Measurements from ENCODE around the gene KLHL40. TPM values are rescaled to one million over a fixed set of nuclear protein-coding genes. Genes with fewer than 3 reads are reported as not detected.

Gene KLHL40
- total and polyA plus RNA-seq, 2 experiments from 2014 or later = not detected

DNA sequence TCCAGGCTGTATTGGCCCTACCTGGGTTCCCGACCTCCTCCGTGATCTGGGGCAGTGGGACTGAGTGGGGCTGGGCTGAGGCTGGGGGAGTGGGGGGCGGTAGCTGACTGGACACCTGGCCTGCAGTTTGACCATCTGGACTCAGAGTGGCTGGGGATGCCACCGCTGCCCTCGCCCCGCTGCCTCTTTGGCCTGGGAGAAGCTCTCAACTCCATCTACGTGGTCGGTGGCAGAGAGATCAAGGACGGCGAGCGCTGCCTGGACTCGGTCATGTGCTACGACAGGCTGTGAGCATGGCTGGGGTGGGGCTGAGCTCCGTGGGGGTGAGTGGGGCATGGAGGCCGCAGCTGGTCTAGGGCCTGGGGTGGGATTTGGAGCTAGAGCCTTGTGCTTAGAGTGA, 2.7 kb downstream of the KLHL40 start:
- Histone ChIP-seq H3K27ac (no peak overlapping the region), H3K36me3 (replicated peaks; ENCODE audit: insufficient read depth, low read depth) (no peaks in the 10 kb centered on the region), H3K9me3 (ENCODE audit: low read depth) (no peaks in the 10 kb centered on the region), H3K4me2 (no peak overlapping the region), H3K9me2 (replicated peaks; ENCODE audit: insufficient read depth) (no peaks in the 10 kb centered on the region), H2AFZ (no peak overlapping the region), H3K4me3 (no peak overlapping the region), H4K20me1 (ENCODE audit: insufficient read depth, poor library complexity, severe bottlenecking) (no peaks in the 10 kb centered on the region), H3K27me3 (no peaks in the 10 kb centered on the region), H3K4me1 (ENCODE audit: insufficient read depth) (peaks cover 5% of the 10 kb centered on the region), H3K79me2 (no peaks in the 10 kb centered on the region)
- TF ChIP-seq EZH2phosphoT487 (IDR thresholded peaks at IDR 0.05; ENCODE audit: low read depth, severe bottlenecking, unreplicated experiment) (no peak), EZH2 (IDR thresholded peaks at IDR 0.05; ENCODE audit: borderline replicate concordance) (no peak), CTCF (IDR thresholded peaks at IDR 0.05; ENCODE audit: poor library complexity) (no peak)
- DNase-seq (ENCODE audit: low spot score) = no peak
- WGBS (ENCODE audit: low lambda C conversion rate, missing lambda C conversion rate) = 91% methylated on average over 13 of the region's 15 CpGs

DNA sequence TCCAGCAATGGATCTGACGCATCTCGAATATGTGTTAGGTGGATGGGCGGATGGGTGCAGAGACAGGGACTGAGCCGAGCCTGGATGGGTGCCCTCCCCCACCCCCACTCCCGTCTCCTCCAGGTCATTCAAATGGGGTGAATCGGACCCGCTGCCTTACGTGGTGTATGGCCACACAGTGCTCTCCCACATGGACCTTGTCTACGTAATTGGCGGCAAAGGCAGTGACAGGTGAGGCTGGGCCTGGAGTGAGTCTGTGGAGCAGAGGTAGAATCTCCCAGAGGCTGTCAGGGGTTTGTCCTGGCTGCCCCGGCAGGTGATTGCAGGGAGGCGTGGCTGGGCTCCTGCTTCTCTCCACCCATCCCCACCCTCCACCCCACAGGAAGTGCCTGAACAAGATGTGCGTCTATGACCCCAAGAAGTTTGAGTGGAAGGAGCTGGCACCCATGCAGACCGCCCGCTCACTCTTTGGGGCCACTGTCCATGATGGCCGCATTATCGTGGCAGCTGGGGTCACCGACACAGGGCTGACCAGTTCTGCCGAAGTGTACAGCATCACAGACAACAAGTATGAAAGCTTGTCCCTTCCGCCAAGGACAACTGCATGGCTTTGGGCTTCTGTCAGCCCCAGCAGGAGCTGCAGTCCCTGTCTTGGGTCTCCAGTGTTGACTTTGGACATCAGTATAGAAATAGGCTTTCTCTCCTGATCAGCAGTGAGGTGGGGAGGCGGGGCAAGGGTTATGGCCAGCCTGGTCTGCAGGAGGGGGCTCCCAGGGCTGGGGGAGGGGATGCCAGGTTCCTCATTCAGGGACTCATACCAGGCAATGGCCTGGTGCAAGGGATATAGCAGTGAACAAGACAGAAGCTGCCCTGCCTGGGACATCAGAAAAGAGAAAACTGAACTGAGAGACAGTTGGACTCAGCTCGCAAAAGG, 3.4 kb downstream of the KLHL40 start:
- H3K4me2 ChIP-seq = no peak overlapping the region
- H3K4me3 ChIP-seq = no peak overlapping the region
- H3K79me2 ChIP-seq = no peaks in the 10 kb centered on the region
- H3K27me3 ChIP-seq = no peaks in the 10 kb centered on the region
- no peaks in the 10 kb centered on the region for H3K9me3 ChIP-seq (ENCODE audit: low read depth)
- H3K27ac ChIP-seq = no peak overlapping the region
- H4K20me1 ChIP-seq (ENCODE audit: insufficient read depth, poor library complexity, severe bottlenecking) = no peaks in the 10 kb centered on the region
- peaks cover 5% of the 10 kb centered on the region for H3K4me1 ChIP-seq (ENCODE audit: insufficient read depth)
- TF ChIP-seq EZH2 (IDR thresholded peaks at IDR 0.05; ENCODE audit: borderline replicate concordance) = no peak
- TF ChIP-seq CTCF (IDR thresholded peaks at IDR 0.05; ENCODE audit: poor library complexity) = no peak
- TF ChIP-seq EZH2phosphoT487 (IDR thresholded peaks at IDR 0.05; ENCODE audit: low read depth, severe bottlenecking, unreplicated experiment) = no peak
- WGBS (ENCODE audit: low lambda C conversion rate, missing lambda C conversion rate) = 89% methylated on average over 21 of the region's 22 CpGs
- no peaks in the 10 kb centered on the region for H3K9me2 ChIP-seq (replicated peaks; ENCODE audit: insufficient read depth)
- no peak for DNase-seq (ENCODE audit: low spot score)
- no peaks in the 10 kb centered on the region for H3K36me3 ChIP-seq (replicated peaks; ENCODE audit: insufficient read depth, low read depth)
- no peak overlapping the region for H2AFZ ChIP-seq

DNA sequence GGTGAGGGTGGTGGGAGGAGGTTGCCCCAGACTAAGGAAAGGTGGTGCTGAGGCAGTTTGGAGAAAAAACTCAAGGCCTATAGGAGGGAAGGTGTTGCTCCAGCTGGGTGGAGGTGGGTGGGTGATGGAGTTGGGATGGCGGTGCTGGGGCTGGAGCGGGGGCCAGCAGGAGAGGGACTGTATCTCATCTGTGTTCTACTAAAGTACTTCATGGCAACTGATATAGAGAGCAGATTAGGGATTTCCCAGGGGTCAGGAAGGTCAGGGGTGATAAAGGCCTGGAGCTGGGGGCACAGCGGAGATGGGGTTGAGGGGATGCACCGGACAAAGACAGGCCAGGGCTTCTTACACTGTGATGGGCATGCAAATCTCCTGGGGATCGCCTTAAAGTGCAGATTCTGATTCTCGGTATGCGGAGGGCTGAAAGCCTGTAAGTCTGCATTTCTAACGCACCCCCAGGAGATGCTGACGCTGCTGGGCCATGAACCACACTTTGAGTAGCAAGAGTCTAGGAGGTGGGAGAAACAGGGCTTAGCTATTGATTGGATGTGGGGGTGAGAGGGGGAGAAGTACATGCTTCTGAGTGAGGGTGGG, 4.2 kb downstream of the KLHL40 start:
- no peaks in the 10 kb centered on the region for H3K79me2 ChIP-seq
- H3K27ac ChIP-seq = no peak overlapping the region
- H3K36me3 ChIP-seq (replicated peaks; ENCODE audit: insufficient read depth, low read depth) = no peaks in the 10 kb centered on the region
- no peak for DNase-seq (ENCODE audit: low spot score)
- no peak overlapping the region for H3K4me3 ChIP-seq
- TF ChIP-seq EZH2phosphoT487 (IDR thresholded peaks at IDR 0.05; ENCODE audit: low read depth, severe bottlenecking, unreplicated experiment) = no peak
- no peak for TF ChIP-seq EZH2 (IDR thresholded peaks at IDR 0.05; ENCODE audit: borderline replicate concordance)
- TF ChIP-seq CTCF (IDR thresholded peaks at IDR 0.05; ENCODE audit: poor library complexity) = no peak
- peaks cover 2% of the 10 kb centered on the region for H3K4me1 ChIP-seq (ENCODE audit: insufficient read depth)
- H3K9me3 ChIP-seq (ENCODE audit: low read depth) = no peaks in the 10 kb centered on the region
- no peaks in the 10 kb centered on the region for H3K9me2 ChIP-seq (replicated peaks; ENCODE audit: insufficient read depth)
- 77% methylated on average over 9 of the region's 9 CpGs for WGBS (ENCODE audit: low lambda C conversion rate, missing lambda C conversion rate)
- H4K20me1 ChIP-seq (ENCODE audit: insufficient read depth, poor library complexity, severe bottlenecking) = no peaks in the 10 kb centered on the region
- H3K27me3 ChIP-seq = no peaks in the 10 kb centered on the region
- H3K4me2 ChIP-seq = no peak overlapping the region
- H2AFZ ChIP-seq = no peak overlapping the region
